HG03442 (cell line): Measurements from ENCODE around the gene TCF7L1.

Source experiments
- ATAC-seq: cut with Tn5 transposase; IDR thresholded peaks from one replicate; pipeline ENCODE4 v1.9.1; 2021; ENCODE audit warnings: mild to moderate bottlenecking, moderate library complexity; ENCODE audit not compliant: unreplicated experiment

The TCF7L1 gene

DNA sequence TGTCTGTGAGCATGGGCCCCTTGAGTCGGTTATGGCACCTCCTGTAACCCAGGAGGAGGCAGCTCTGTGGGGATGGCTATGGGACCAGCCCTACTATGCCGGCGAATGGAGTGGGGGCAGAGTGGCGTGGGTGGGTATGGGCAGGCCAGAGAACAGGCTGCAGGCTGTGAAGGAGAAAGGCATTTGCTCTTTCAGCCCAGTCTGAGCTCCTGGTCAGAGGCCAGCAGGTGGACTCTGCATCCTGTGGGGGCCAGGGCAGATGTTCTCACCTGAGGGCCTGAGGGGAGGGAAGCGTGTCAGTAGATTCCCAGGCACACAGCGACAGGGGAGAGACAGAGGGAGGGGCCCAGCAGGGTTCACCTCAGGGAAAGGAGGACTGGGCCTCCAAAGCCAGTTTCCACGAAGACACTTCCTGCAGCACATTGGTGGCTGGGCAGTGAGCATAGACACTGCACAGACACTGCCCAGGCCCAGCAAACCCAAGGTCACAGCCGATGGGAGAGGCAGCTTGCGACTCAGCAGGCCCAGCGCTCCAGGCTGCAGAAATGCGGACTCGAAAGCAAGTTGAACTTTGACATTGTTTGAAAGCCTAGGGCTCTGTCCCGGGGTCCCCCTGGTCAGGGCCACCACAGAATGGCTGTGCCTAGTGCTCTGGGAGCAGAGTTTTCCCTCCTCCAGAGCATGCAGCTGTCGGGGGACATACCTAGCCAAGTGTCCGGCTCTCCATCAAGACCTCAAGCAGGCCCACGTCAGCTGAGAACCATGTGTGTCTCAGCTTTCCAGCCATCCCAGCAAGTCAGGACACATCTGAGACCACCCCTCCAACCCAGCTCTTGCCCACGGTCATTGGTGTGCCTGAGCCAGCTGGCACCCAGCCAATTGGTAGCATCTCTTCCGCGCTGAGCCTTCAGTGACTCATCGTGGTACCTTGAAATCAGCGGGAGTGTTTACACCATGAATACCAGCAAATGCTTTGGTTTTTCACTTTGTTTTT is 140.8 kb downstream of the TCF7L1 start:
- ATAC-seq = no peak

DNA sequence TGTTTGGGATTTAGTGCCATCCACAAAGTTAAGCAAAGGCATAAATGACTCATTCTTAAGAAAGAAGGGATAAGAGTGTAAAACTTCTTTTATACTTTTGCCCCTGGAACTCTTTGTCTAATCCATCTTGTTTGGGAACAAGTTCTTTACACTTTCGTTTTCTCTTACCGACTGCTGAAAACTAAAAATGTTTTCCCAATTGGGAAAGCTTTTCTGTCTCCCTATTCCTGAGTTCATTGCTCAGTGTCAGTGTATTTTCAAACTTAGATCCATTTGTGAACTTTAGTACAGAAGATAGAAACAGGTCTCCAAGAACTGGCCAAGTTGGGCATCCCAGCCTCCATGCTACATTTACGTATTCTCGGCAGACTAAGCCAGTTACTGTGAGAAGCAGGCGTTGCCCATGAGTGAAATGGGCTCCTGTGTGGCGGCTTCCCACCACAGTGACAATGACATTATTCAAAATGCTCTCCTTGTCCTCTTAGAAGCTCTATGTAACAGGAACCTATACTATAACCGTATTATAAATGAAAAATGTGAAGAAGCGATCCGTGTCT is 142.9 kb downstream of the TCF7L1 start:
- ATAC-seq = no peak

DNA sequence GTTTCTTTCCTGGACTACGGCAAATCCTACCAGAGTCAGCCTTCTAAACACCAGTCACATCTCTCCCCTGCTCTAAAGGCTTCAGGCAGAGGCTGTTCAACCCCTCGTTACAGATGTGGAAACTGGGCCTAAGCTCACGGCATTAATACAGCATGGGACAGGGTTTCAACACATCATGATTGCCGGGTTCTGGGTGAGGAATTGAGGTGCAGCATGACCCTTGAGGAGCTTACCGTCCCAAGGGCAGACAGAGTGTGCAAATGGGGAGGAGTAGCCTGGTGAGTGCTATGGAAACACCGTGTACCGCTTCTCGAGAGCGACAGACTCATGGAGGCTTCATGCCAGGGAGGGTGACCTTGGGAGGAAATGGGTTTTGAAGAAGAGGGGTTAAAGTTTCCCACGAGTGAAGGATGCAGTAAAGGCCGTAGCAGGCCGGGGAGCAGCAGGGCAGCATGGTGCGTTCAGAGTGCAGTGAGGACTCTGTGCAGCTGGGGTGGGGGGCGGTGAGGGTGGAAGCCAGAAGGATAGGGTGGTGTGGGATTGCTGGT is 143.5 kb downstream of the TCF7L1 start:
- no peak for ATAC-seq

DNA sequence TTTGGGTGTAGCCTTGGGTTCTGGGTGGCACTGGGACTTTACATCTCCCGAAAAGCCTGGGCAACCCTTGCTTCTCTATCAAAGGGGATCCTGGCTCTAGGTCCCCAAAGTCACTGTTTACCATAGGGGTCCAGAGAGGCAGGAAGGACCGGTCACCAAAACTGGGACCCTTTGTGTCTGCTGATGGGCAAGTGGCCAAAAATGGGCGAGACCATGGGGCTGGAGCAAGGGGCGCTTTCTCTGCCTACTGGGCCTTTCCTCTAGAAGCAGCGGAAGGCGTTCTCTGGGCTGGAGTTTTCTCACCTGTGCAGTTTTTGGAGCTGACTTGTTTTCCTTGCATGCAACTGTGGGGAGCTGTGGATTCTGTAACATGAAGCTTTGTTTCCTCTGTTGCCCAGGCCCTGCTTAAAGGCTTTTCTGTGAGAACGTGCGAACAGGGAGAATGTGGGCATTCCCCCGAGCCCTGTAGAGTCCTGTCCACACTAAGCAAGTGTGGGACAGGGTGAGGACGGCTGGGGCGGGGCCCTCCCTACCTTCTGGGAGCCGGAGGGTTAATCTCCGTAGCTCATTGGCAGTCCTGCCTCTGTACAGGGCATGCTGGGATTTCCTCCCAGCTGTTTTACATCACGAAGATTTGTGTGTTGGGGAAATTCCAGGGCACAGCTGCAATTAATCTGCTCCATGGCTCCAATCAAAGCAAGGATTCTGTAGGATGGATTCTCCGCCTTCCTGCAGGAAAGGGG is 144.4 kb downstream of the TCF7L1 start:
- no peak for ATAC-seq

DNA sequence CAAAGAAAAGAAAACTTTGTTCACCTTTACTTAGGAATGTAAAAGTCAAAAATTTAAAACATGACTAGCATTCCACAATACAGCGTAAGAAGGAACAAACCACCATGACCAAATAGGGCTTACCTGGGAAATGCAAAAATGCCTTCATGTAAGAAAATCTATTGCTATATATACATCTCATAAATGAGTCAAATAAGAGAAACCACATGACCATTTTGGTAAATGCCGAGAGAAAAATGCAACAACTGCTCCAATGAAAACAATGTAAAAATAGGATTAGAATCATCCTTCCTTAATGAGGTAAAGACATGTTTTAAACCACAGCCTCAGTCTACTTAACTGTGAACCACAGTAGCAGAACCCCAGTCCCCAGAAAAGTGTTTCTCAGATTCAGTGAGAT is 145.2 kb downstream of the TCF7L1 start:
- ATAC-seq = no peak

DNA sequence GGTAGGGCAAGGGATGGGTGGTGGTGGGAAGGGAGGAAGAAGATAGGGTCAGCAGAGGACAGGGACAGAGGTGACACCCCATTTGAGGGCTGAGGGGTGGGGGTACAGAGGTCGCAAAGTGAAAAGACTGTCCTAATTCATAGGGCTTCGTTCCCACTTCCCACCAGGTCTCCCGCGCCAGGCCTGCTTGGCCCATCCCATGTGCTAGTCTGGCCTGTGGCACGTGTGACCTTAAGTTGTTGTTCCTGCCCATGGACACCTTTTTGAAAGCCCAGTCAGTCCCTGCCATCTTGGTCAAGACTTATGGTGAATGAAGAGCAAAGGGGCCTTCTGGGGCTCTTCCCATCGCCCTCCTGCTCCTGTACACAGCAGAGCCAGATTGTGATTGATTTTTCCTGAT is 148.4 kb downstream of the TCF7L1 start:
- no peak for ATAC-seq

DNA sequence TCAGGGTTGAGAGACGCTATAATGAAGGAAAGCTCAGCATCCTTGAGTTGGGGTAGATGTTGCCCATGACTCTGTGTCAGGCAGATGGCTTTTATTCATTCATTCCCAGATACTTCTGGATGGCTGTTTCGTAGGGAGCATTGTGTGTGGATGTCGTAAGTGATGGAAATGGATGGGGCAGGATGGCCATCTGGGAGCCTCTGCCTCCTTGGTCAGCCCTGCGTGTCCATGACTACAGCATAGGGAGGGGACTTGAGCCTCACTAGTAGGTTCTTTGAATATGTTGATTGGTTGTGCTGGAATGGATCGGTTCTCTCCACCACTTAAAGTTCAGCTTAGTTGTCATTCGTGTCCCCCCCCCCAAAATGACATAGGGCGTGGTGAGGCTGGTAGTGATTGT is 149.7 kb downstream of the TCF7L1 start:
- no peak for ATAC-seq

DNA sequence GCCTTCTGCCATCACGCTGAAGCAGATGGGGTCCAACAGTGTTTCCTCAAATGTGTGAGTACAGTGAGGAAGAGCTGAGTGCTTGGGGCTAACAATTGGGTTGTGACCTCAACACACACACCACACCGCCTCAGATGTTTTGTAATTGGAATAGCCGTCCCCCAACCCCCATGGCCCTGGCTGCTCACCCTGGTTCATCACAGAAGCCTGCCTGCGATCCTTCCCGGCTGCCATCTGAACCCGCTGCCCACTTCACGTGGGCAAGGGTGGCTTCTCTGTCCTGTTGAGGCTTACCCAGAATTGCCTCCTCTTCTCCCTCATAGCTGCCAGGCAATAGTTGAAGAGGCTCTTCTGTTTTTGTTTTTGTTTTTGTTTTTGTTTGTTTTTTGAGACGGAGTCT is 150.4 kb downstream of the TCF7L1 start:
- ATAC-seq = no peak

DNA sequence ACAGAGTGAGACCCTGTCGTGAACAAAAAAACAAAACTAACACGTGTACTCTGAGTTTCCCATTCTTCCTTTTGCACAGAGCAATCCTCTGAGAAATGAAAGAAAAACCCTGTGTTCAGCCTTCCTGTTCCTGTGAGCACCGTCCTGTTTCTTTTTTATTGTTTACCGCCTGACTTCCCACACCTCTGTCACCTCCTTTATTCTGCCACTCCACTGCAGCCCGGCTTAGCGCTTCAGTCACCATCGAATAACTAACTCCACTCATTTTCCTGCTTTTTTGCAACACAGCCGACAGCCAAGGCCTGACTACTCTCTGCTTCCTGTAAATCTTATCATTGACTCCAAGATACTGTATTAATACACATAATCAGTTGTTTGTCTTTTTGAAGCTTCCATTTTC is 153.7 kb downstream of the TCF7L1 start:
- no peak for ATAC-seq

DNA sequence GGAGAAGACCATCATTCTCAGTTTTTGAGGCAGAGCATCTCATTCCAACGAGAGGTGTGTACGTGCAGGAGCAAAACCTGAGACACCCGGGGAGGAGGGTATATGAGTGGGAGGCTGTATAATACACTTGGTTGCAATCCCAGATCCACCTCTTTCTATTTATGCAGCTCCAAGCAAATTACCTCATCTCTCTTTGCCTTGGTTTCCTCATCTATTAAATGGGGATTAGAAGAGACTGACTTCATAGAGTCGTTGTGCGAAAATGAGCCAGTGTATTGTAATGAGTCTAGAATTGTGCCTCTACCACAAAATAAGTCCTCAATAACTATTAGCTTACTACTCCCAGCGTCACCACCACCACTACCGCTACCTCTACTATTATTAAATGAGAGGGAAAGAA is 154.5 kb downstream of the TCF7L1 start:
- no peak for ATAC-seq

DNA sequence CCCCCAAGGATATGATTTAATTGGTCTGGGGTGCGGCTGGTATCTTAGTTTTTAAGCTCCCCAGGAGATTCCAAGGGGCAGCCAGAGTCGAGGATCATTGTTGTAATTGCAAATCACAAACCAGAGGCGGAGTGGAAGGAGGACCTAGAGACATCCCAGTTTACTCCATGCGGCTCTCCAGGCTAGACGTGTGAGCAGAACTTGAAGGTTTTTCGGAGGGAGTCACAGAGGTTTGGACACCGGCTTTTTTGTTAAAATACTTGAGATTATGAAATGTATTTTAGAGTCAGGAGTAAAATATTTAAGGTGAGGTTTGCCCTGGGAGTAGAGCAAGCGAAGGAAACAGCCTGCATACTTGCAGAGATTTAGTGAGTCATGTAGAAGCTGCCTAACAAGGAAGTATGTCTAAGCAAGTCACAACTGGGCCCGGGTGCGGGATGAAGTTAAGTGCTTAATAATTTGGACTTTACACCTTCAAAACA is 155.1 kb downstream of the TCF7L1 start:
- no peak for ATAC-seq

DNA sequence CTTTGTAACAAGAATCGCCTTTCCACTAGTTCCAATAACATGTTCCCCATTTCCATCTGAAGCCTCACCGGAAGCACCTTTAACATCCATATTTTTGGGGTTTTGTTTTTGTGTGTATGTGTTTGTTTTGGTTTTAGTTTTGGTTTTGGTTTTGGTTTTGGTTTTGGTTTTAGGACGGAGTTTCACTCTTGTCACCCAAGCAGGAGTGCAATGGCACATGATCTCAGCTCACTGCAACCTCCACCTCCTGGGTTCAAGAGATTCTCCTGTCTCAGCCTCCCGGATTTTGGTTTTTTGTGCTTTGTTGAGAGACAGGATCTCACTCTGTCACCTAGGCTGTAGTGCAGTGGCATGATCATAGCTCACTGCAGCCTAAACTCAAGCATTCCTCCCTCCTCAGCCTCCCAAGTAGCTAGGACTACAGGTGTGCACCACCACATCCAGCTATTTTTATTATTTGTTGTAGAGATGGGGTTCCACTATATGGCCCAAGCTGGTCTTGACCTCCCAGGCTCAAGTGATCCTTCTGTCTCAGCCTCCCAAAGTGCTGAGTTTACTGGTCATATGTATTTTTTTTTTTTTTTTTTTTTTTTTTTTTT is 158.3 kb downstream of the TCF7L1 start:
- ATAC-seq = no peak

DNA sequence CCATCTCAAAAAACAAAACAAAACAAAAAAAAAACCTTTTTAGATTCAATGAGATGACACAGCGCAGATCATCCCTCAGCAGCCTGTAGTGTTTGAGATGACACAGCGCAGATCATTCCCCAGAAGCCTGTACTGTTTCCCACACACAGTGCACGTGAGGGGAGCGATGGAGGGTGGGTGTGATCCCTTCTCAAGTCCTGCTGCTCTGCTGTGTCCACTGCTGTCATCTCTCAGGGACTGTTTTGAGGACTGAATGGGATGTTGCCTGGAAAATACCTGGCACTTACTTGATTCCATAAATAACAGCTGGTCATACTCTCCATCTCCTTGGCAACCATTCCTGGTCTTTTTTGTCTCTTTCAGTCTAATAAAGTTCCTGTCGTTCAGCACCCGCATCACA is 168.9 kb downstream of the TCF7L1 start:
- ATAC-seq = no peak

DNA sequence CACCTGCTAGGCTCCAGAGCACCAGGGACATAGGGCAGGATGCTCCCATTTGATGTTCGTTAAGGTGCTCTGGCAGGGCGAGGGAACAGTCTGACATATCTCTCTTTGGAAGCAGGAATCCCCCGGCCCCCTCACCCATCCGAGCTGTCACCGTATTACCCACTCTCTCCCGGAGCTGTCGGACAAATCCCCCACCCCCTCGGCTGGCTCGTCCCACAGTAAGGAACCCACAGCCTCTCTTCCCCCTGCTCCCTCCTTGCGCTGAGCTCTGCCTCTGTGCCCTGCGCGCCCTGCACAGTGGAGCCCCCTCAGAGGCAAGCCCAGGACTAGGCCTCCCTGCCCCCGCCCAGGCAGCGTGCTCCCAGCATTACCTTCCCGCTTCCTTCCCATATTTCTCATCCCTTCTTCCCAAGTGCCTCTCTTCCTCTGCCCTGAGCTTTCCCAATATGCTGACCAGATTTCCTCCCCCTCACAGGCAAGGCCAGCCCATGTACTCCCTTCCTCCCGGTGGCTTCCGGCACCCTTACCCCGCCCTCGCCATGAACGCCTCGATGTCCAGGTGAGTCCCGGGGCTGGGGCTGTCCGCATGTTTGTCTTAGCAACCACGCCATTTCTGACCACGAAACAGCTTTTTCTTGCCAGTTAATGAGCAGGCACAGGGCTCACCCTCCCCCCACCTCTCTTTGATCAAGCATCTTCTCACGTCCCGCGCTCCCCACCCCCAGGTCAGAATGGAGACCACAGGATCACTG is 170.8 kb downstream of the TCF7L1 start:
- ATAC-seq = no peak

DNA sequence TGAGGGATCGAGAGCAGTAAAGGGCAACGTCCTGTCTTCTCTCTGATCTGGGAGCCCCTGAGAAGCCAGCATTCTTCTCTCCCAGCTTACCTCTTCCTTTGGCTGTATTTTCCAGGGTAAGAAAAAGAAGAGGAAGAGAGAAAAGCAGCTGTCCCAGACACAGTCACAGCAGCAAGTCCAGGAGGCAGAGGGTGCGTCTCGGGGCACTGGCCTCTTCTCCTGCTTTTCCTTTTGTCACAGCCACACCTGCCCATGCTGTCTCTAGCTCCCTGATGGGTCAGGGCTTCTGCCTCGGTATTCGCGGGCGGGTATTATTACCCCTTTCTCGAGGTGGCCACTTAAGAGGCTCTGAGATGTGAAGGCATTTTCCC is 174.3 kb downstream of the TCF7L1 start:
- ATAC-seq = no peak

DNA sequence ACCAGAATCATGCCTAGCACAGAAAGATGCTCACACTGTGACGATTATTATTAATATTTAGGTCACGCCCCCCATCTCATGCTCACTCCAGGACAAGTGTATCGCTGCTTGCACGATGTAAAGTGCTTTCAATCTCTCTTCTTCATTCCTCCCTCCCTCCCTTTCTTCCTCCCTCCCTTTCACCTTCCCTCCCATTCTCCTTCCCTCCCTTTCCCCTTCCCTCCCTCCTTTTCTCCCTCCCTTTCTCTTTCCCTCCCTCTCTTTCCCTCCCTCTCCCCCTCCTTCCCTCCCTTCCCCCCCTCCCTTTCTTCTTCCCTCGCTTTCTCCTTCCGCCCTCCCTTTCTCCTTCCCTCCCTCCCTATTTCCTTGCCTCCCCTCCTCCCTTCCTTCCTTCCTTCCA is 175.0 kb downstream of the TCF7L1 start:
- no peak for ATAC-seq

DNA sequence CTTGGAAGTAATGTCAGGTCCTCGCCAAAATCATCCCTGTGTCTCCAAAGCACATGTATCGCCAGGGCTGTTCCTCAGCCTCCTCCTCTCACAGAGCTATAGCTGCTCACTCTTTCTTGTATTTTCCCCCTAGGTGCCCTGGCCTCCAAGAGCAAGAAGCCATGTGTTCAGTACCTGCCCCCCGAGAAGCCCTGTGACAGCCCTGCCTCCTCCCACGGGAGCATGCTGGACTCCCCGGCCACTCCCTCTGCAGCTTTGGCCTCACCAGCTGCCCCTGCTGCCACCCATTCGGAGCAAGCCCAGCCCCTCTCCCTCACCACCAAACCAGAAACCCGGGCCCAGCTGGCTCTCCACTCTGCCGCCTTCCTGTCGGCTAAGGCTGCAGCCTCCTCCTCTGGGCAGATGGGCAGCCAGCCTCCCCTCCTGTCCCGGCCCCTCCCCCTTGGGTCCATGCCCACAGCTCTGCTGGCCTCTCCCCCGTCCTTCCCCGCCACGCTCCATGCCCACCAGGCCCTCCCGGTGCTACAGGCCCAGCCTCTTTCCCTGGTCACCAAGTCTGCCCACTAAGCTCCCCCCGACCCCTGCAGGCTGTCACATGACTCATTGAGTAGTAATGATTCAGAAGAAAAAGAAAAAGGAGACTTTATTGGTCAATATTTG is 175.8 kb downstream of the TCF7L1 start:
- no peak for ATAC-seq

DNA sequence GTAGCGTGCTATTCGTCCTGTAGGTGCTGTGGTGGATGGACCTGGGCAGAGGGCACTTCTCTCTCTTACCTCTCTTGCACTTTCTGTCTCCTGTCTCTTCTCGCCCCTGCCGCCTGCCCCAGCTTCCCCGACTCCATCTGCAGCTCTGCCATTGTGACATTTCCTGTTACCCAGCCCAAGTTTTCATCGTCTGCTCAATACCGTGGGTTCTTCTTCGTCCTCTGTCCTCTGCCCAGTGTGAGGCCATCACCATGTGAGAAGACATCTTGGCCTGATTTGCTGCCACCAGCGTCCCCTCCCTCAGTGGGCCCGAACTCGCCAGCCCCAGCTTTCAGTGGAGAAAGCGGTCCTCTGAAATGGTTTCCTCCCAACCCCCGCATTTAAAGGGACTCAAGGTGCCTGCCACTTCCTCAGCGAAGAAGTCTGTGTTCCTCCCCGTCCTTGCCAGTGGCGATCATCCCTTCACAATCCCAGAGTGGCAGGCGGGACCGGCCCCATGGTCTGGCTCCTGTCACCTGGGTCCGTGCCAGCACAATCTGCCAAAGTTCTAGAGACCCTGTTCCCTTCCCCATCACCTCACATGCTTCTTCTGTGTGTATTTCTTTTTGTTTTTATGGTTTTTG is 176.6 kb downstream of the TCF7L1 start:
- ATAC-seq = no peak

DNA sequence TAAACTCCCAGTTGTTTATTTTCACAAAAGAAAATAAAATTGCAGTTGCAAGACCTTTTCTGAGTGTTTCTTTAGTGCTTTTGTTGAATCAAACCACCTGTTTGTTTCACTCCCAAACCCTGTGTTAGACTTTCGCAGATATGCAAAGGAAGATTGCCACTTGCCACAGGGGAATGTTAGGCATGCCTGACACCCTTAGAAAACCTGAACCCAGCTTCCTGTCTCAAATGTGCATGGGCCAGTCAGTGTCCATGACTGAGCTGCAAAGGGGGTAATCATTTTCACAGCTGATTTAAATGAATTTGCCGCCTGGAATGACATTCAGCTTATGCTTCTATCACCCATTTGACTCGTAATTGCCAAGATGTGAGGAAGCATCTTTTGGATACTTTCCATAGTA is 177.1 kb downstream of the TCF7L1 start:
- no peak for ATAC-seq
